WTC11 (cell line): Measurements from ENCODE around the gene FGF5. TPM values are rescaled to one million over a fixed set of nuclear protein-coding genes. Genes with fewer than 3 reads are reported as not detected.
A peak's percentile ranks its signal among the peaks of the same experiment; 100 is the strongest.

Experiments
- ATAC-seq: fragments of 200-7000 bp; cut with Tn5 transposase; 2 replicates; pipeline ENCODE4 v1.10.0; 2021; ENCODE audit warnings: mild to moderate bottlenecking, moderate library complexity
- CTCF ChIA-PET: fragments of 300-600 bp; sonication (Branson Sonifier 250); formaldehyde crosslinking; loops from one replicate; lab custom pipeline; 2021; ENCODE audit warnings: antibody characterized with exemption; lab: Charles Lee
- POLR2A ChIA-PET: fragments of 350-600 bp; sonication (Branson Sonifier 250); formaldehyde crosslinking; loops from one replicate; lab custom pipeline; 2021; ENCODE audit warnings: antibody characterized with exemption; lab: Charles Lee
- DNase-seq: peaks from one replicate; pipeline ENCODE4 v3.0.0; 2021; ENCODE audit warnings: low spot score
- H3K27ac Mint-ChIP-seq: 2 replicates; pipeline ENCODE4 v1.8.0; 2021; ENCODE audit warnings: mixed read lengths
- H3K27me3 Mint-ChIP-seq: 2 replicates; pipeline ENCODE4 v1.8.0; 2021; ENCODE audit warnings: low read depth, mild to moderate bottlenecking, moderate library complexity, mixed read lengths
- H3K36me3 Mint-ChIP-seq: 2 replicates; pipeline ENCODE4 v1.8.0; 2021; ENCODE audit warnings: mixed read lengths
- H3K4me1 Mint-ChIP-seq: 2 replicates; pipeline ENCODE4 v1.8.0; 2022; ENCODE audit warnings: mixed read lengths
- H3K4me3 Mint-ChIP-seq: 2 replicates; pipeline ENCODE4 v1.8.0; 2021; ENCODE audit warnings: mild to moderate bottlenecking, moderate library complexity, mixed read lengths
- H3K9me3 Mint-ChIP-seq: 2 replicates; pipeline ENCODE4 v1.8.0; 2021; ENCODE audit warnings: mixed read lengths
- FOXJ3 ChIP-seq: sonication (generic); formaldehyde crosslinking; IDR thresholded peaks from 2 replicates; pipeline ENCODE4 v1.9.0; 2021; ENCODE audit warnings: missing genetic modification reagents, mild to moderate bottlenecking, borderline replicate concordance
- FOXP1 ChIP-seq: sonication (generic); formaldehyde crosslinking; IDR thresholded peaks from 2 replicates; pipeline ENCODE4 v1.8.0; 2022; ENCODE audit warnings: missing genetic modification reagents, mild to moderate bottlenecking, moderate library complexity, borderline replicate concordance
- GRHL2 ChIP-seq: fragments of 250-450 bp; sonication (Bioruptor Pico); IDR thresholded peaks from 2 replicates; pipeline ENCODE4 v1.8.0; 2022; ENCODE audit warnings: mild to moderate bottlenecking, moderate library complexity; ENCODE audit not compliant: insufficient replicate concordance, severe bottlenecking
- HMGXB4 ChIP-seq: sonication (generic); formaldehyde crosslinking; IDR thresholded peaks from 2 replicates; pipeline ENCODE4 v1.8.1; 2023; ENCODE audit warnings: mild to moderate bottlenecking, moderate library complexity, missing genetic modification reagents
- MLX ChIP-seq: sonication (generic); formaldehyde crosslinking; IDR thresholded peaks from 2 replicates; pipeline ENCODE4 v1.8.1; 2023; ENCODE audit warnings: mild to moderate bottlenecking, missing genetic modification reagents, moderate library complexity
- NFATC4 ChIP-seq: fragments of 250-450 bp; sonication (Bioruptor Pico); IDR thresholded peaks from 2 replicates; pipeline ENCODE4 v1.9.0; 2021; ENCODE audit warnings: mild to moderate bottlenecking
- NR1H2 ChIP-seq: sonication (generic); formaldehyde crosslinking; IDR thresholded peaks from 2 replicates; pipeline ENCODE4 v1.9.0; 2021; ENCODE audit warnings: mild to moderate bottlenecking, moderate library complexity, missing genetic modification reagents
- PRDM15 ChIP-seq: sonication (generic); formaldehyde crosslinking; IDR thresholded peaks from 2 replicates; pipeline ENCODE4 v1.8.0; 2022; ENCODE audit warnings: missing genetic modification reagents
- PRRX2 ChIP-seq: fragments of 250-450 bp; sonication (Bioruptor Pico); IDR thresholded peaks from 2 replicates; pipeline ENCODE4 v1.8.0; 2021; ENCODE audit warnings: mild to moderate bottlenecking
- RORB ChIP-seq: fragments of 250-450 bp; sonication (Bioruptor Pico); IDR thresholded peaks from 2 replicates; pipeline ENCODE4 v1.9.0; 2021; ENCODE audit warnings: mild to moderate bottlenecking
- SMAD4 ChIP-seq: sonication (generic); formaldehyde crosslinking; IDR thresholded peaks from 2 replicates; pipeline ENCODE4 v1.8.0; 2022; ENCODE audit warnings: mild to moderate bottlenecking, missing genetic modification reagents
- SOX15 ChIP-seq: fragments of 250-450 bp; sonication (Bioruptor Pico); IDR thresholded peaks from 2 replicates; pipeline ENCODE4 v1.9.0; 2021; ENCODE audit warnings: mild to moderate bottlenecking
- SP1 ChIP-seq: sonication (generic); formaldehyde crosslinking; conservative IDR thresholded peaks from 2 replicates; pipeline ENCODE4 v1.8.1; 2022; ENCODE audit warnings: missing genetic modification reagents
- TEAD1 ChIP-seq: sonication (generic); formaldehyde crosslinking; IDR thresholded peaks from 2 replicates; pipeline ENCODE4 v1.8.0; 2022; ENCODE audit warnings: mild to moderate bottlenecking, missing genetic modification reagents
- TP53 ChIP-seq: sonication (generic); formaldehyde crosslinking; IDR thresholded peaks from 2 replicates; pipeline ENCODE4 v1.8.1; 2023; ENCODE audit warnings: mild to moderate bottlenecking, missing genetic modification reagents
- USF1 ChIP-seq: sonication (generic); formaldehyde crosslinking; IDR thresholded peaks from 2 replicates; pipeline ENCODE4 v1.8.0; 2022; ENCODE audit warnings: mild to moderate bottlenecking, missing genetic modification reagents
- USF2 ChIP-seq: sonication (generic); formaldehyde crosslinking; IDR thresholded peaks from 2 replicates; pipeline ENCODE4 v1.8.1; 2023; ENCODE audit warnings: mild to moderate bottlenecking, missing genetic modification reagents, moderate library complexity
- ZBTB21 ChIP-seq: sonication (generic); formaldehyde crosslinking; IDR thresholded peaks from 2 replicates; pipeline ENCODE4 v1.8.1; 2023; ENCODE audit warnings: mild to moderate bottlenecking, missing genetic modification reagents, borderline replicate concordance
- ZBTB43 ChIP-seq: sonication (generic); formaldehyde crosslinking; IDR thresholded peaks from 2 replicates; pipeline ENCODE4 v1.8.1; 2023; ENCODE audit warnings: mild to moderate bottlenecking, missing genetic modification reagents
- ZMAT4 ChIP-seq: fragments of 250-450 bp; sonication (Bioruptor Pico); IDR thresholded peaks from 2 replicates; pipeline ENCODE4 v1.9.0; 2021; ENCODE audit warnings: mild to moderate bottlenecking
- ZNF138 ChIP-seq: sonication (generic); formaldehyde crosslinking; conservative IDR thresholded peaks from 2 replicates; pipeline ENCODE4 v1.8.1; 2022; ENCODE audit warnings: mild to moderate bottlenecking, moderate library complexity, missing genetic modification reagents
- ZNF416 ChIP-seq: fragments of 250-450 bp; sonication (Bioruptor Pico); IDR thresholded peaks from 2 replicates; pipeline ENCODE4 v1.9.0; 2021; ENCODE audit warnings: mild to moderate bottlenecking, inconsistent platforms
- ZNF423 ChIP-seq: fragments of 250-450 bp; sonication (Bioruptor Pico); IDR thresholded peaks from 2 replicates; pipeline ENCODE4 v2.1.2; 2022; ENCODE audit warnings: mild to moderate bottlenecking, moderate library complexity
- ZSCAN18 ChIP-seq: fragments of 250-450 bp; sonication (Bioruptor Pico); IDR thresholded peaks from 2 replicates; pipeline ENCODE4 v2.1.2; 2022; ENCODE audit warnings: mild to moderate bottlenecking, moderate library complexity
- total RNA-seq: library from RNA; stranded (reverse); gene quantifications from 3 replicates; pipeline ENCODE4 v1.2.3, GENCODE V29; 2021

FGF5 gene
- total RNA-seq, 1 experiment from 2014 or later = not detected

GRCh38 chr4:80336582-80336981 is 70.1 kb downstream of the FGF5 start:
- Mint-ChIP-seq H3K36me3 (no peaks in the 10 kb centered on the region), H3K4me3 (peak overlapping the region; percentile 80), H3K27ac (no peak overlapping the region), H3K9me3 (peaks cover under 1% of the 10 kb centered on the region), H3K4me1 (peaks cover 8% of the 10 kb centered on the region), H3K27me3 (peaks cover 29% of the 10 kb centered on the region)
- POLR2A ChIA-PET = interaction anchor here (1.2 kb wide), 1 partner anchor 23 kb away, joined by 3 read pairs; no protein-coding TSS in a partner anchor
- TF ChIP-seq FOXP1 (CRISPR knock-in tag) (no peak), FOXJ3 (no peak), TP53 (CRISPR knock-in tag) (no peak), RORB (CRISPR knock-in tag) (no peak), PRDM15 (CRISPR knock-in tag) (no peak), GRHL2 (CRISPR knock-in tag) (no peak), ZBTB21 (CRISPR knock-in tag) (no peak), PRRX2 (CRISPR knock-in tag) (no peak), MLX (CRISPR knock-in tag) (no peak), SOX15 (CRISPR knock-in tag) (no peak), SP1 (CRISPR knock-in tag) (no peak), ZMAT4 (CRISPR knock-in tag) (no peak), TEAD1 (CRISPR knock-in tag) (no peak), NFATC4 (CRISPR knock-in tag) (no peak), SMAD4 (CRISPR knock-in tag) (no peak)
- peak; percentile 45 for DNase-seq
- CTCF ChIA-PET = interaction anchor here (0.7 to 2.9 kb wide), 17 partner anchors 11 to 1385 kb away, joined by 3 to 19 read pairs (median 3); partner anchors contain the start of gene FGF5
- peak; percentile 75 for ATAC-seq

- ATAC-seq = no peak
- POLR2A ChIA-PET = no interaction called here
- DNase-seq = no peak
- Mint-ChIP-seq H3K4me3 (no peak overlapping the region), H3K36me3 (peaks cover 5% of the 10 kb centered on the region; the same call in 1 of the 2 replicates), H3K9me3 (peaks cover 26% of the 10 kb centered on the region), H3K27ac (no peak overlapping the region), H3K4me1 (peaks cover 8% of the 10 kb centered on the region), H3K27me3 (peaks cover 36% of the 10 kb centered on the region)
- CTCF ChIA-PET = no interaction called here
- no peak for TF ChIP-seq ZBTB43
- no peak for TF ChIP-seq USF2 (CRISPR knock-in tag)
- TF ChIP-seq HMGXB4 (CRISPR knock-in tag) = no peak
- no peak for TF ChIP-seq ZSCAN18
- no peak for TF ChIP-seq USF1
- TF ChIP-seq PRRX2 (CRISPR knock-in tag) = no peak
- TF ChIP-seq ZNF423 = no peak
- no peak for TF ChIP-seq TP53 (CRISPR knock-in tag)
- no peak for TF ChIP-seq NR1H2 (CRISPR knock-in tag)
- TF ChIP-seq ZNF416 (CRISPR knock-in tag) = no peak
- TF ChIP-seq ZBTB21 (CRISPR knock-in tag) = no peak
- TF ChIP-seq ZNF138 = no peak
These were observed 73.6 kb downstream of the FGF5 start for GRCh38 chr4:80340036-80340435.
